H7 (cell line): ENCODE data around the gene PDE6A. TPM values are rescaled to one million over a fixed set of nuclear protein-coding genes. Genes with fewer than 3 reads are reported as not detected.

Experiments
- DNase-seq: peaks from one replicate; pipeline ENCODE4 v3.0.0; 2012
- H3K27me3 ChIP-seq: 2 replicates; pipeline ENCODE4 v1.6.0; 2011; ENCODE audit warnings: mild to moderate bottlenecking, low read length; ENCODE audit not compliant: control insufficient read depth, insufficient read depth
- H3K36me3 ChIP-seq: replicated peaks from 2 replicates; pipeline ENCODE4 v1.5.1; 2011; ENCODE audit warnings: low read length; ENCODE audit not compliant: control insufficient read depth, insufficient read depth
- H3K4me3 ChIP-seq: 2 replicates; pipeline ENCODE4 v1.5.1; 2011; ENCODE audit warnings: low read depth, mild to moderate bottlenecking, control low read depth, low read length, moderate library complexity; ENCODE audit not compliant: insufficient read depth
- total RNA-seq: library from RNA; depleted of rRNA; stranded (reverse); fragments of >200 nt; shearing (Covaris generic); gene quantifications from 2 replicates; pipeline ENCODE4 v1.2.3, GENCODE V29; 2014

The PDE6A gene
- total RNA-seq, 1 experiment from 2014 or later: not detected

DNA sequence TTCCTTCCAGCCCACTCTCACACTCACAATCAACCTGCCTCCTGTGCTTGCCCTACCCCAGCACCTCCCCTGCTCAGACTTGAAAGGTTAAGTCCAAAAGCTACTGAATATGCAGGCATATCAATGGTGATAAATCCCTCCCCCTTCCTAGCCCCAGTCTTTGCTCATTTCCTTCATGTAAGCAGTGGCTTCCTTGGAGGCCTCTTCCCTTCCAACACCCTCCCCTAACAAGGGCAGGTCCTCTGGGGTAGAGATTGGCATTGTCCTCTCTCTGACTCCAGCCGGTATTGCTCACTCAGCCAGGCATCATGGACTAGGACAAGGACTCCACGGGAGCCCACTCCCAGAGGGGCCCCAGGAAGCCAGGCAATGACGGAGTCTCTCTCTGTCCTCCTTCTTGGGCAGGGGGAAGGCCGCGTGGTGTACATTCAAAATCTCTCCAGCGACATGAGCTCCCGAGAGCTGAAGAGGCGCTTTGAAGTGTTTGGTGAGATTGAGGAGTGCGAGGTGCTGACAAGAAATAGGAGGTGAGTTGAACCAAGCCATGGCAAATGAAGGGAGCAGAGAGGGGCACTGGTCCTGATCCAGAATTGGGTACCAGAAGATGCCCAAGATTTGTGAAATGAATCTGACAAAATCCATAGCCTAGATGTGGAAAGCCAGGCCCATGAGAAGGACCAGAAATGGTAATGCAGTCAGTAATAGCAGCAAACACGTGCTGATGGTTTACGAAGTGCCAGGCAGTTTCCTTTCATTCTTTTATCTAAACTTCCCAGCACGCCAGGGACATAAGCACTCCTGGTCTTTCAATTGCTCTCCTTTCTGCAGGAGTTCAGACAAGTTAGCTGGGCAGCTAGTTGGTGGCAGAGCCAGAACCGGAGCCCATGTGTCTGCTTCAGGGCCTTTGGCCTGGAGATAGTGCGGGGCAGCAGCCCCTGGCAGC, 102.5 kb downstream of the PDE6A start:
- H3K27me3 ChIP-seq: no peaks in the 10 kb centered on the region
- no peak for DNase-seq
- H3K4me3 ChIP-seq: no peak overlapping the region
- H3K36me3 ChIP-seq: peaks cover 3% of the 10 kb centered on the region

GRCh38 chr5:149840226-149840825, 104.3 kb downstream of the PDE6A start:
- H3K36me3 ChIP-seq: peaks cover 1% of the 10 kb centered on the region
- no peaks in the 10 kb centered on the region for H3K27me3 ChIP-seq
- no peak overlapping the region for H3K4me3 ChIP-seq
- no peak for DNase-seq

DNA sequence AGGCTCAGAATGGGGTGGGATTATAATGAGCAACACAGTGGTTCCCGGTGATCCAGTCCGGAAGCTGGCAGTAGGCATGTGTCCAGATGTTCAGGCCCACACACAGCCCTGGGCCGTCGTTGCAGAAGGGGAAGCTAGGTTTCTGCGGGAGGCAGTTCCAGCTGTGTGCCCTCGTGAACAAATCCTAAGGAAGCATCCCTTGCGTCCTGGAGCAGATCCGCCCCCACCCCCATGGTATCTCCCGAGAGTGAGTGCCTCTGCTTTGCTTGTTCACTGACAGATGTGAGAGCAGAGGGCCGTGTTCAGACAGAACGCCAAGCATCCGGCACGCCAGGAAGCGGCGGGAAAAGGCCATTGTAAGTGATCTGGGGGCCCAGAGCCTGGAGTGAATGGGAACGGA, 104.8 kb downstream of the PDE6A start:
- no peaks in the 10 kb centered on the region for H3K27me3 ChIP-seq
- no peak for DNase-seq
- H3K36me3 ChIP-seq: peaks cover 1% of the 10 kb centered on the region
- H3K4me3 ChIP-seq: no peak overlapping the region

- Histone ChIP-seq H3K4me3 (no peak overlapping the region), H3K27me3 (no peaks in the 10 kb centered on the region), H3K36me3 (peaks cover 1% of the 10 kb centered on the region)
- no peak for DNase-seq
Measured at GRCh38 chr5:149838881-149839739, 105.5 kb downstream of the PDE6A start.

DNA sequence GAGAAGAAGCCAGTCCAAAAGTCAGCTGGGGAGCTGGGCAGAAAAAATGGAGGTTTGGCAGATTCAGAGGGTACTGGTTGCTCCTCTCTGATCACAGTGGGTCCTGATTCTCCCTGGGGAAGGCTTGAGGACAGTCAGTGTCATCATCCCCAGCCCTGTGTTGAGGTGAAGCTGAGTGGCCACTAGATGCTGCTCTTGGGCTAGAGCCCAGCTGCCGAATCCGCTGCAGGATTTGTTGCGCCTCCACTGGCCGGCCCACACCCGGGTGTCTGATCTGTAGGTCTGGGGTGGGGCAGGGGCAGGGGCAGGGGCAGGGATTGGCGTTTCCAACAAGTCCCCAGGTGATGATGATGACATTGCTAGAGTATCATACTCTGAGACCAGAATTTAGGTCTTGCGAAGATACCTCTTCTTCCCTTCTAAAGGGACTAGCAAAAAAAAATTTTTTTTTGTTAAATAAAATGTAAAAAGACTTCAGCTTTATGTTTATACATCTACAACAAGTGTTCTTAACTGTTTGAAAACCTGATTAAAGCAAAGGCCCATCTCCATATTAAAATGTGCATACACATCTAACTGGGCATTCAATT, 106.8 kb downstream of the PDE6A start:
- no peaks in the 10 kb centered on the region for H3K27me3 ChIP-seq
- H3K36me3 ChIP-seq: peaks cover 1% of the 10 kb centered on the region
- peak; percentile 94 for DNase-seq
- no peak overlapping the region for H3K4me3 ChIP-seq

- no peak for DNase-seq
- Histone ChIP-seq H3K27me3 (no peaks in the 10 kb centered on the region), H3K36me3 (peaks cover 1% of the 10 kb centered on the region), H3K4me3 (no peak overlapping the region)
Measured at GRCh38 chr5:149836451-149837139, 108.0 kb downstream of the PDE6A start.

DNA sequence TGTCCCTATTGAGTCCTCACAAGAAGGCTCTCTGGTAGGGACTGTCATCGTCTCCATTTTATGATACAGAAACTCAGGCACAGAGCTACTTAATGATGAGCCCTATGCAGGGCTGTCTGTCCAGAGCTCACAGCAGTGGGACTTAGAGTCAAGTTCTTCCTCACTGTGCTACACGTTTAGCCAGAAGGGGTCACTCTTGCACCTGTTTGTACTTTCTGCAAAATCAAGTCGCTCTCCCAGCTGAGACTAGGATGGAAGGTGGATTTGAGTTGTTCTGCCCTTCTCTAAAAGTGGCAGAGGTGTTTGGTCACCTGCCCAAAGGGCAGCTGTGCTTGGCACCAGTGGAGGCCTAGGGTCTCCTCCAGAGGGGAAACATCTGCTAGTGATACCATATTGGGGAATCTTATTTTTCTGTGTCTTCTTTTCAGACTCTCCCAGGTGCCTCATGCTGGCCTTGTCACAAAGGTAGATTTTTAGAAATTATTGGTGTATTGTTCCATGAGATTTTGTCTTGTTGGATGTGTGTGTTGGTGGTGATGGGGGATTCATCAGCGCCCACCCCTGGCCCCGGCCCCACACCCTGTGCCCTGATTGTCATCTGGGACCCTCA, 110.2 kb downstream of the PDE6A start:
- peak; percentile 90 for DNase-seq
- H3K4me3 ChIP-seq: no peak overlapping the region
- no peaks in the 10 kb centered on the region for H3K27me3 ChIP-seq
- H3K36me3 ChIP-seq: peaks cover 1% of the 10 kb centered on the region

DNA sequence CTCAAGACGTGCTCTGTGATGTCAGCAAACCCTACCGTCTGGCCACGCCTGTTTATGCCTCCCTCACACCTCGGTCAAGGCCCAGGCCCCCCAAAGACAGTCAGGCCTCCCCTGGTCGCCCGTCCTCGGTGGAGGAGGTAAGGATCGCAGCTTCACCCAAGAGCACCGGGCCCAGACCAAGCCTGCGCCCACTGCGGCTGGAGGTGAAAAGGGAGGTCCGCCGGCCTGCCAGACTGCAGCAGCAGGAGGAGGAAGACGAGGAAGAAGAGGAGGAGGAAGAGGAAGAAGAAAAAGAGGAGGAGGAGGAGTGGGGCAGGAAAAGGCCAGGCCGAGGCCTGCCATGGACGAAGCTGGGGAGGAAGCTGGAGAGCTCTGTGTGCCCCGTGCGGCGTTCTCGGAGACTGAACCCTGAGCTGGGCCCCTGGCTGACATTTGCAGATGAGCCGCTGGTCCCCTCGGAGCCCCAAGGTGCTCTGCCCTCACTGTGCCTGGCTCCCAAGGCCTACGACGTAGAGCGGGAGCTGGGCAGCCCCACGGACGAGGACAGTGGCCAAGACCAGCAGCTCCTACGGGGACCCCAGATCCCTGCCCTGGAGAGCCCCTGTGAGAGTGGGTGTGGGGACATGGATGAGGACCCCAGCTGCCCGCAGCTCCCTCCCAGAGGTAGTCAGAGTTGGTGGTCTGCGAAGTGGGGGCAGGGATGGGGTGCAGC, 111.3 kb downstream of the PDE6A start:
- Histone ChIP-seq H3K36me3 (no peaks in the 10 kb centered on the region; the same call in none of the 2 replicates), H3K4me3 (no peak overlapping the region), H3K27me3 (no peaks in the 10 kb centered on the region)
- DNase-seq: no peak

GRCh38 chr5:149832636-149833035, 112.0 kb downstream of the PDE6A start:
- no peak for DNase-seq
- Histone ChIP-seq H3K27me3 (no peaks in the 10 kb centered on the region), H3K36me3 (no peaks in the 10 kb centered on the region; the same call in none of the 2 replicates), H3K4me3 (no peak overlapping the region)

GRCh38 chr5:149831492-149831891, 113.1 kb downstream of the PDE6A start:
- no peak overlapping the region for H3K4me3 ChIP-seq
- H3K36me3 ChIP-seq: no peaks in the 10 kb centered on the region; the same call in none of the 2 replicates
- H3K27me3 ChIP-seq: no peaks in the 10 kb centered on the region
- DNase-seq: no peak

DNA sequence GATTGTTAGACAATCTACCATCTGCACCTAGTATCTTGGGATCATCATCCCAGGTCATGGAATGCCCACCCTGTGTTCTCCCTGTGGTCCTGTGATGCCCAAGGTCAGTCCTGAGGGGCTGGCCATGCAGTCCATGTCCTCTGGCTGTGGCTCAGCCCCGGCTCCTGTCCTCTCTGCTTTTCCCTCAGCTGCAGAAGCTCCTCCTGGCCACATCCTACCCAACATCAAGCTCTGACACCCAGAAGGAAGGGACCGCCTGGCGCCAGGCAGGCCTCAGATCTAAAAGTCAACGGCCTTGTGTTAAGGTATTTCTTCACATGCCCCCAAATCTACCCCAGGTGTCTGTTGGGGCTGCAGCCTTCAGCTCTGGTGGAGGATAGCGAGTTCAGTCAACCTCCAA, 114.0 kb downstream of the PDE6A start:
- Histone ChIP-seq H3K27me3 (no peaks in the 10 kb centered on the region), H3K4me3 (no peak overlapping the region), H3K36me3 (no peaks in the 10 kb centered on the region; the same call in none of the 2 replicates)
- no peak for DNase-seq

- DNase-seq: peak; percentile 60
- H3K36me3 ChIP-seq: no peaks in the 10 kb centered on the region; the same call in 1 of the 2 replicates
- no peak overlapping the region for H3K4me3 ChIP-seq
- H3K27me3 ChIP-seq: no peaks in the 10 kb centered on the region
Measured at GRCh38 chr5:149829954-149830353, 114.6 kb downstream of the PDE6A start.
